GM13977 (cell line): ENCODE measurements around the gene MRTFB.

Experiments
- DNase-seq: peaks from one replicate; pipeline ENCODE4 v3.0.0; 2012; ENCODE audit warnings: low spot score
- CTCF ChIP-seq: IDR thresholded peaks from 2 replicates; pipeline ENCODE4 v1.5.1; 2012; ENCODE audit warnings: mild to moderate bottlenecking, control low read depth; ENCODE audit not compliant: insufficient read depth; ENCODE audit errors: extremely low read depth, missing control alignments
- in situ Hi-C: fragments of 300-500 bp; cut with MboI; formaldehyde crosslinking; loops from one replicate; pipeline ENCODE4 v1.12.0; 2022; ENCODE audit warnings: low sequenced_read_pairs, low pct_unique_long_range_greater_than_20kb, mixed read lengths, inconsistent platforms; ENCODE audit not compliant: unreplicated experiment

The MRTFB gene

GRCh38 chr16:14304891-14305460 lies 233.9 kb downstream of the MRTFB start:
- no peak for TF ChIP-seq CTCF
- in situ Hi-C loops: loop anchor here (5.0 kb wide), 1 partner anchor 102 kb away; no protein-coding TSS in a partner anchor
- no peak for DNase-seq

- in situ Hi-C loops: loop anchor here (5.0 kb wide), 1 partner anchor 101 kb away; no protein-coding TSS in a partner anchor
- no peak for DNase-seq
- no peak for TF ChIP-seq CTCF
These were observed 235.5 kb downstream of the MRTFB start for GRCh38 chr16:14306485-14307058.

GRCh38 chr16:14307059-14307526 lies 236.0 kb downstream of the MRTFB start:
- in situ Hi-C loops: loop anchor here (5.0 kb wide), 1 partner anchor 100 kb away; no protein-coding TSS in a partner anchor
- TF ChIP-seq CTCF: no peak
- no peak for DNase-seq

- in situ Hi-C loops: loop anchor here (5.0 kb wide), 1 partner anchor 100 kb away; no protein-coding TSS in a partner anchor
- TF ChIP-seq CTCF: no peak
- DNase-seq: no peak
These were observed 236.6 kb downstream of the MRTFB start for GRCh38 chr16:14307527-14308367.

GRCh38 chr16:14308368-14308723 lies 237.2 kb downstream of the MRTFB start:
- in situ Hi-C loops: loop anchor here (5.0 kb wide), 1 partner anchor 99 kb away; no protein-coding TSS in a partner anchor
- TF ChIP-seq CTCF: peak; percentile 4
- DNase-seq: no peak
